NCI-H128 (cell line): ENCODE data around the gene UXS1.

Experiments used
- DNase-seq: peaks from one replicate; lab custom pipeline; 2025; ENCODE audit not compliant: unreplicated experiment; lab: John Stamatoyannopoulos, UW

The UXS1 gene

GRCh38 chr2:106090916-106091618 lies 103.0 kb downstream of the UXS1 start:
- DNase-seq: no peak

GRCh38 chr2:106089611-106090010 lies 104.5 kb downstream of the UXS1 start:
- DNase-seq: no peak

GRCh38 chr2:106085181-106085940 lies 108.7 kb downstream of the UXS1 start:
- no peak for DNase-seq

- DNase-seq: no peak
Observed at GRCh38 chr2:106080959-106081358, 113.1 kb downstream of the UXS1 start.

- DNase-seq: no peak
Observed at GRCh38 chr2:106078096-106078495, 116.0 kb downstream of the UXS1 start.

- no peak for DNase-seq
Observed at GRCh38 chr2:106076941-106077340, 117.2 kb downstream of the UXS1 start.

GRCh38 chr2:106075048-106075447 lies 119.1 kb downstream of the UXS1 start:
- DNase-seq: no peak

GRCh38 chr2:106073678-106074406 lies 120.3 kb downstream of the UXS1 start:
- no peak for DNase-seq

GRCh38 chr2:106070181-106070580 lies 123.9 kb downstream of the UXS1 start:
- DNase-seq: no peak

- DNase-seq: no peak
Observed at GRCh38 chr2:106068451-106068850, 125.7 kb downstream of the UXS1 start.

GRCh38 chr2:106065983-106066820 lies 127.9 kb downstream of the UXS1 start:
- DNase-seq: no peak

- DNase-seq: no peak
Observed at GRCh38 chr2:106065268-106065982, 128.7 kb downstream of the UXS1 start.

- no peak for DNase-seq
Observed at GRCh38 chr2:106063181-106063580, 130.9 kb downstream of the UXS1 start.

- DNase-seq: no peak
Observed at GRCh38 chr2:106062627-106063026, 131.5 kb downstream of the UXS1 start.

- DNase-seq: no peak
Observed at GRCh38 chr2:106061611-106062349, 132.3 kb downstream of the UXS1 start.

- no peak for DNase-seq
Observed at GRCh38 chr2:106059416-106060065, 134.6 kb downstream of the UXS1 start.

- DNase-seq: no peak
Observed at GRCh38 chr2:106058469-106059137, 135.5 kb downstream of the UXS1 start.

GRCh38 chr2:106057206-106057605 lies 136.9 kb downstream of the UXS1 start:
- no peak for DNase-seq
